Smooth muscle cell (in vitro differentiated cells): ENCODE data around the gene PDE6A. TPM values are rescaled to one million over a fixed set of nuclear protein-coding genes. Genes with fewer than 3 reads are reported as not detected.

Experiments
- DNase-seq: peaks from one replicate; lab custom pipeline; 2025; ENCODE audit not compliant: unreplicated experiment; lab: John Stamatoyannopoulos, UW
- H2AFZ ChIP-seq: fragments of 200-600 bp; sonication (generic); 2 replicates; pipeline ENCODE4 v1.6.0; 2016; ENCODE audit warnings: antibody characterized with exemption, low read depth, mild to moderate bottlenecking
- H3F3A ChIP-seq: fragments of 200-600 bp; sonication (generic); 2 replicates; pipeline ENCODE4 v1.6.0; 2017; ENCODE audit warnings: antibody characterized with exemption, low read depth
- H3K27ac ChIP-seq: fragments of 200-600 bp; sonication (generic); 2 replicates; pipeline ENCODE4 v1.5.1; 2016; ENCODE audit warnings: low read depth, mild to moderate bottlenecking
- H3K27me3 ChIP-seq: fragments of 200-600 bp; sonication (generic); 2 replicates; pipeline ENCODE4 v1.6.1; 2016; ENCODE audit warnings: low read depth, mild to moderate bottlenecking
- H3K36me3 ChIP-seq: fragments of 200-600 bp; sonication (generic); 2 replicates; pipeline ENCODE4 v1.5.1; 2016; ENCODE audit warnings: low read depth
- H3K4me1 ChIP-seq: fragments of 200-600 bp; sonication (generic); 2 replicates; pipeline ENCODE4 v1.5.1; 2016; ENCODE audit warnings: low read depth
- H3K4me2 ChIP-seq: fragments of 200-600 bp; sonication (generic); 2 replicates; pipeline ENCODE4 v1.6.0; 2016; ENCODE audit warnings: mild to moderate bottlenecking
- H3K4me3 ChIP-seq: fragments of 200-600 bp; sonication (generic); 2 replicates; pipeline ENCODE4 v1.5.1; 2016; ENCODE audit warnings: mild to moderate bottlenecking
- H3K79me2 ChIP-seq: fragments of 200-600 bp; sonication (generic); 2 replicates; pipeline ENCODE4 v1.6.0; 2016; ENCODE audit warnings: low read depth, mild to moderate bottlenecking
- H3K9ac ChIP-seq: fragments of 200-600 bp; sonication (generic); 2 replicates; pipeline ENCODE4 v1.6.0; 2016; ENCODE audit warnings: low read depth
- H3K9me3 ChIP-seq: fragments of 200-600 bp; sonication (generic); replicated peaks from 2 replicates; pipeline ENCODE4 v1.5.1; 2016; ENCODE audit warnings: low read depth
- H4K20me1 ChIP-seq: fragments of 200-600 bp; sonication (generic); 2 replicates; pipeline ENCODE4 v1.6.0; 2016; ENCODE audit warnings: low read depth
- WGBS: methylation state at CpG from one replicate; pipeline ENCODE4 v1.1.7; 2016; ENCODE audit warnings: low lambda C conversion rate; 5-methylcytosine and 5-hydroxymethylcytosine counted together
- polyA plus RNA-seq: library from polyadenylated mRNA; unstranded; fragments of >200 nt; fragmentation: Nextera tagmentation; extraction: Ambion mirVana; gene quantifications from 2 replicates; pipeline ENCODE4 v1.2.1, GENCODE V29; 2016
- small RNA-seq: library from RNA; depleted of rRNA; stranded (forward); fragments of <200 nt; gene quantifications from one replicate; pipeline ENCODE3, GENCODE V24; 2014
- total RNA-seq: library from RNA; depleted of rRNA; stranded (reverse); fragments of >200 nt; gene quantifications from 2 replicates; pipeline ENCODE4 v1.2.3, GENCODE V29; 2014
- TF ChIP-seq, protein P1 (sequence below): fragments of 200-600 bp; sonication (generic); IDR thresholded peaks from 2 replicates; pipeline ENCODE4 v1.5.1; 2017; ENCODE audit warnings: borderline replicate concordance, mild to moderate bottlenecking, antibody characterized with exemption; ENCODE audit not compliant: insufficient read depth, poor library complexity, severe bottlenecking

PDE6A gene
- total and polyA plus RNA-seq, 2 experiments from 2014 or later = 0.05 TPM; not detected in 1

DNA sequence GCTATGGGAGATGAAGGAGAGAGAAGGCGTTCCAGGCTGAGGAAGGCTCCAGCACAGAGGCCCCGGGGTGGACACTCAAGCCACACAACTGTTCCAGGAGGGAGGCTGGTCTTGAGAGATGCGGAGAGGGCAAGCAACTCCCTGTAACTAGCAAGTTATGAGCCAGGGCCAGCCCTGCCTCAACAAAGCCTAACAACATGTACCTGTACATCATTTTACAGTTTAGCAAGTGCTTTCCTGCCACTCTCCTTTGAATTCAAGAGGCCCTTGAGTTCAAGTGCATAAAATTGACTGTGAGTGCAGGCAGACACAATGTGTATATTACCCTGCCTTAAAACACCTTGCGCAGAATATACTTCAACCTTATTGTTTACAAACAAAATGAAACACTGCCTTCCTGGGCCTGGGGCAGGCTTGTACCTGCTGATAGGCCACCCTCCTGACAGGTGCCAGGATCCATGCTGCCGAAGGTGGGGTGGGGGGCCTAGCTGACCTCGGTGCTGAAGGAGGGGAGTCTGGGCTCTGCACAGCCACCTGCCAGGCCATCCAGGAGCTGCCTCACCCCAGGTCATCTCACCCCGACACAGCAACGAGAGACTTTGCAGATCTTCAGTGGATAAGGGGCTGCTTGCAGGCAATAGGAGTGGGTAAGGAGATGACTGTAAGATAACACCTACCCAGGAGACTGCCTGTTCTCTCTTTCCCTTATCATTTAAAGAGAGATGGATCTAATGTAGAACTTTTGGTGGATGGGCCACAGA, 134.5 kb downstream of the PDE6A start:
- H4K20me1 ChIP-seq = no peaks in the 10 kb centered on the region
- H3F3A ChIP-seq = no peaks in the 10 kb centered on the region
- 75% methylated on average over 8 of the region's 8 CpGs for WGBS
- peaks cover 10% of the 10 kb centered on the region for H3K4me1 ChIP-seq
- no peaks in the 10 kb centered on the region for H3K9me3 ChIP-seq
- no peak overlapping the region for H3K9ac ChIP-seq
- TF ChIP-seq, protein P1, sequence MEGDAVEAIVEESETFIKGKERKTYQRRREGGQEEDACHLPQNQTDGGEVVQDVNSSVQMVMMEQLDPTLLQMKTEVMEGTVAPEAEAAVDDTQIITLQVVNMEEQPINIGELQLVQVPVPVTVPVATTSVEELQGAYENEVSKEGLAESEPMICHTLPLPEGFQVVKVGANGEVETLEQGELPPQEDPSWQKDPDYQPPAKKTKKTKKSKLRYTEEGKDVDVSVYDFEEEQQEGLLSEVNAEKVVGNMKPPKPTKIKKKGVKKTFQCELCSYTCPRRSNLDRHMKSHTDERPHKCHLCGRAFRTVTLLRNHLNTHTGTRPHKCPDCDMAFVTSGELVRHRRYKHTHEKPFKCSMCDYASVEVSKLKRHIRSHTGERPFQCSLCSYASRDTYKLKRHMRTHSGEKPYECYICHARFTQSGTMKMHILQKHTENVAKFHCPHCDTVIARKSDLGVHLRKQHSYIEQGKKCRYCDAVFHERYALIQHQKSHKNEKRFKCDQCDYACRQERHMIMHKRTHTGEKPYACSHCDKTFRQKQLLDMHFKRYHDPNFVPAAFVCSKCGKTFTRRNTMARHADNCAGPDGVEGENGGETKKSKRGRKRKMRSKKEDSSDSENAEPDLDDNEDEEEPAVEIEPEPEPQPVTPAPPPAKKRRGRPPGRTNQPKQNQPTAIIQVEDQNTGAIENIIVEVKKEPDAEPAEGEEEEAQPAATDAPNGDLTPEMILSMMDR = no peak
- no peak for DNase-seq
- H3K4me3 ChIP-seq = no peak overlapping the region
- no peaks in the 10 kb centered on the region for H3K79me2 ChIP-seq
- H3K27me3 ChIP-seq = no peaks in the 10 kb centered on the region
- peak overlapping the region; percentile 66 for H3K4me2 ChIP-seq
- peak overlapping the region; percentile 87 for H3K27ac ChIP-seq
- H2AFZ ChIP-seq = no peak overlapping the region
- no peaks in the 10 kb centered on the region for H3K36me3 ChIP-seq

GRCh38 chr5:149808264-149808982, 136.2 kb downstream of the PDE6A start:
- H3K36me3 ChIP-seq = no peaks in the 10 kb centered on the region
- H3K9me3 ChIP-seq = no peaks in the 10 kb centered on the region
- H4K20me1 ChIP-seq = no peaks in the 10 kb centered on the region
- no peaks in the 10 kb centered on the region for H3K27me3 ChIP-seq
- H3K9ac ChIP-seq = no peak overlapping the region
- DNase-seq = no peak
- WGBS = 60% methylated on average over 5 of the region's 5 CpGs
- H3K79me2 ChIP-seq = no peaks in the 10 kb centered on the region
- H3K4me3 ChIP-seq = no peak overlapping the region
- H3F3A ChIP-seq = peaks cover 6% of the 10 kb centered on the region
- H3K4me1 ChIP-seq = peaks cover 10% of the 10 kb centered on the region
- no peak overlapping the region for H3K4me2 ChIP-seq
- no peak overlapping the region for H2AFZ ChIP-seq
- H3K27ac ChIP-seq = peak overlapping the region; percentile 30
- TF ChIP-seq, protein P1 = no peak

Small RNA genes within 50 kb of the gene (small RNA-seq; reads per million reads assigned to genes)
- gene RF00019 = not detected

Other genes starting within 250 kb of the PDE6A start
- 1.3 and 3.3 TPM in 2 replicates for gene PPARGC1B, start 214.5 kb downstream of the PDE6A start, total RNA-seq
- gene PPARGC1B, start 214.5 kb downstream of the PDE6A start, polyA plus RNA-seq = 1.1 and 1.7 TPM in 2 replicates
- gene SLC26A2, start 16.0 kb upstream of the PDE6A start, total RNA-seq = 16.0 and 17.6 TPM in 2 replicates
- gene SLC26A2, start 16.0 kb upstream of the PDE6A start, polyA plus RNA-seq = 5.1 and 5.2 TPM in 2 replicates
- 3.6 and 8.4 TPM in 2 replicates for gene TIGD6, start 55.9 kb upstream of the PDE6A start, total RNA-seq
- 2.5 and 5.1 TPM in 2 replicates for gene TIGD6, start 55.9 kb upstream of the PDE6A start, polyA plus RNA-seq
- 41.2 and 41.8 TPM in 2 replicates for gene HMGXB3, start 55.9 kb upstream of the PDE6A start, total RNA-seq
- 31.4 and 31.7 TPM in 2 replicates for gene HMGXB3, start 55.9 kb upstream of the PDE6A start, polyA plus RNA-seq
- 3.9 and 6.2 TPM in 2 replicates for gene CSF1R, start 141.8 kb upstream of the PDE6A start, total RNA-seq
- 2.2 and 12.9 TPM in 2 replicates for gene CSF1R, start 141.8 kb upstream of the PDE6A start, polyA plus RNA-seq
- gene PDGFRB, start 211.1 kb upstream of the PDE6A start, total RNA-seq = 362 and 370 TPM in 2 replicates
- 390 and 522 TPM in 2 replicates for gene PDGFRB, start 211.1 kb upstream of the PDE6A start, polyA plus RNA-seq
- gene CDX1, start 222.0 kb upstream of the PDE6A start, total RNA-seq = 1.4 and 3.9 TPM in 2 replicates
- 5.0 and 8.5 TPM in 2 replicates for gene CDX1, start 222.0 kb upstream of the PDE6A start, polyA plus RNA-seq
- not detected in 2 replicates for gene SLC6A7, start 245.3 kb upstream of the PDE6A start, total RNA-seq
- gene SLC6A7, start 245.3 kb upstream of the PDE6A start, polyA plus RNA-seq = 0.10 TPM in 1 of 2 replicates, not detected in the other